Liver (tissue), 9 donors: ENCODE data around the gene OR5D13. TPM values are rescaled to one million over a fixed set of nuclear protein-coding genes. Genes with fewer than 3 reads are reported as not detected.

Source experiments
- DNase-seq: peaks from one replicate; pipeline ENCODE4 v3.0.0-alpha.2; 2017; ENCODE audit warnings: low spot score
- H3K27ac ChIP-seq, 2 donors: one replicate each; pipeline ENCODE4 v1.7.0; 2013; ENCODE audit warnings: inconsistent platforms in 2 of 2, low read length in 2 of 2, control low read depth in 1 of 2, low read depth in 1 of 2, mild to moderate bottlenecking in 1 of 2
- H3K27me3 ChIP-seq, 4 donors: one replicate each; pipeline versions ENCODE4 v1.6.1 to v1.7.0; 2013; ENCODE audit warnings: low read length in 3 of 4, inconsistent platforms in 1 of 4, mild to moderate bottlenecking in 1 of 4, moderate library complexity in 1 of 4; ENCODE audit not compliant: control insufficient read depth in 4 of 4, insufficient read depth in 4 of 4
- H3K36me3 ChIP-seq, 4 donors: one replicate each; pipeline versions ENCODE4 v1.6.1 to v1.7.0; 2013; ENCODE audit warnings: low read length in 3 of 4, mild to moderate bottlenecking in 3 of 4, low read depth in 1 of 4, moderate library complexity in 1 of 4; ENCODE audit not compliant: control insufficient read depth in 4 of 4, insufficient read depth in 3 of 4
- H3K4me1 ChIP-seq, 4 donors: one replicate each; pipeline versions ENCODE4 v1.6.1 to v1.7.0; 2013; ENCODE audit warnings: low read length in 3 of 4, mild to moderate bottlenecking in 3 of 4, moderate library complexity in 1 of 4; ENCODE audit not compliant: control insufficient read depth in 4 of 4, insufficient read depth in 4 of 4
- H3K4me3 ChIP-seq, 3 donors: one replicate each; pipeline versions ENCODE4 v1.6.1 to v1.7.0; 2013; ENCODE audit warnings: low read length in 3 of 3, control low read depth in 1 of 3, low read depth in 1 of 3, mild to moderate bottlenecking in 1 of 3
- H3K9ac ChIP-seq, 2 donors: one replicate each; pipeline ENCODE4 v1.7.0; 2013; ENCODE audit warnings: low read length in 2 of 2, mild to moderate bottlenecking in 2 of 2, moderate library complexity in 2 of 2, control low read depth in 1 of 2, low read depth in 1 of 2
- H3K9me3 ChIP-seq, 4 donors: one replicate each; pipeline versions ENCODE4 v1.6.1 to v1.7.0; 2013; ENCODE audit warnings: low read length in 3 of 4; ENCODE audit not compliant: control insufficient read depth in 4 of 4
- ATF3 ChIP-seq: IDR thresholded peaks from 2 replicates; pipeline ENCODE4 v1.6.1; 2016; ENCODE audit warnings: antibody characterized with exemption
- CTCF ChIP-seq: fragments of 150-350 bp; IDR thresholded peaks from 2 replicates; pipeline ENCODE4 v1.5.1; 2017; ENCODE audit warnings: improper control_type of control experiment, low read depth, low read length; ENCODE audit not compliant: missing input control
- FOXA1 ChIP-seq: IDR thresholded peaks from 2 replicates; pipeline ENCODE4 v1.6.1; 2016; ENCODE audit warnings: antibody characterized with exemption
- FOXA2 ChIP-seq: IDR thresholded peaks from 2 replicates; pipeline ENCODE4 v1.6.1; 2016; ENCODE audit warnings: antibody characterized with exemption
- GABPA ChIP-seq, 2 donors: IDR thresholded peaks in 1 of 2; conservative IDR thresholded peaks in 1 of 2; 2 replicates each; pipeline ENCODE4 v1.6.1; 2016; ENCODE audit warnings: antibody characterized with exemption in 2 of 2, mild to moderate bottlenecking in 1 of 2, moderate library complexity in 1 of 2
- HNF4A ChIP-seq, 2 donors: conservative IDR thresholded peaks; 2 replicates each; pipeline ENCODE4 v1.6.1; 2016; ENCODE audit warnings: antibody characterized with exemption in 2 of 2, mild to moderate bottlenecking in 2 of 2
- HNF4G ChIP-seq: IDR thresholded peaks from 2 replicates; pipeline ENCODE4 v1.6.1; 2016; ENCODE audit warnings: antibody characterized with exemption
- JUND ChIP-seq, 2 donors: IDR thresholded peaks; 2 replicates each; pipeline ENCODE4 v1.6.1; 2016; ENCODE audit warnings: antibody characterized with exemption in 2 of 2
- MAX ChIP-seq: IDR thresholded peaks from 2 replicates; pipeline ENCODE4 v1.6.1; 2016; ENCODE audit warnings: antibody characterized with exemption
- NR2F2 ChIP-seq: IDR thresholded peaks from 2 replicates; pipeline ENCODE4 v1.6.1; 2016; ENCODE audit warnings: antibody characterized with exemption
- RAD21 ChIP-seq, 2 donors: IDR thresholded peaks; 2 replicates each; pipeline ENCODE4 v1.6.1; 2016; ENCODE audit warnings: antibody characterized with exemption in 2 of 2, mild to moderate bottlenecking in 2 of 2
- REST ChIP-seq: IDR thresholded peaks from 2 replicates; pipeline ENCODE4 v1.6.1; 2016; ENCODE audit warnings: antibody characterized with exemption, mild to moderate bottlenecking
- RXRA ChIP-seq, 2 donors: IDR thresholded peaks; 2 replicates each; pipeline ENCODE4 v1.6.1; 2017 to 2018; ENCODE audit warnings: antibody characterized with exemption in 2 of 2, mild to moderate bottlenecking in 1 of 2
- SP1 ChIP-seq: IDR thresholded peaks from 2 replicates; pipeline ENCODE4 v1.6.1; 2018; ENCODE audit warnings: antibody characterized with exemption, mild to moderate bottlenecking
- TAF1 ChIP-seq: conservative IDR thresholded peaks from 2 replicates; pipeline ENCODE4 v1.6.1; 2016; ENCODE audit warnings: antibody characterized with exemption, mild to moderate bottlenecking
- YY1 ChIP-seq: IDR thresholded peaks from 2 replicates; pipeline ENCODE4 v1.6.1; 2016; ENCODE audit warnings: antibody characterized with exemption, mild to moderate bottlenecking
- WGBS: extraction: QIAGEN DNeasy Blood & Tissue Kit; methylation state at CpG from one replicate; pipeline ENCODE4 v1.1.7; 2013; 5-methylcytosine and 5-hydroxymethylcytosine counted together
- polyA plus RNA-seq, 2 donors: library from polyadenylated mRNA; stranded (reverse) in 1 of 2; unstranded in 1 of 2; fragments of 200-250 nt in 1 of 2; fragments of >200 nt in 1 of 2; fragmentation: Nextera tagmentation in 1 of 2; extraction: Ambion mirVana in 1 of 2; gene quantifications; one replicate each; pipeline versions ENCODE4 v1.2.1 to v1.2.3, GENCODE V29; 2013 to 2015
- total RNA-seq, 2 donors: library from RNA; depleted of rRNA; stranded (reverse); fragments of >200 nt; gene quantifications; one replicate each; pipeline ENCODE4 v1.2.3, GENCODE V29; 2014
- donor health status: healthy.
- donor health status: healthy.
- donor health status: healthy.
- donor health status: healthy.
- donor health status: healthy.

OR5D13 gene
- total RNA-seq (not detected), polyA plus RNA-seq (not detected)

GRCh38 chr11:55773138-55773537, at the start of gene OR5D13:
TSS of gene OR5D13 (plus strand) at chr11:55773438. CDS start at chr11:55773438, 0 bp downstream.
- Histone ChIP-seq H3K4me3 (no peak within 1 kb of the TSS), H3K27ac (no peak within 1 kb of the TSS), H3K27me3 (no peaks in the 10 kb centered on the region), H3K9me3 (peaks cover 0 to 3% (median 0%) of the 10 kb centered on the region in 4 donors), H3K36me3 (no peaks in the 10 kb centered on the region), H3K9ac (no peak within 1 kb of the TSS), H3K4me1 (no peaks in the 10 kb centered on the region)
- TF ChIP-seq NR2F2 (no peak), CTCF (no peak), MAX (no peak), GABPA (IDR thresholded peaks at IDR 0.05 in 1 of 2, conservative IDR thresholded peaks at IDR 0.05 in 1 of 2) (no peak), ATF3 (no peak), HNF4A (conservative IDR thresholded peaks at IDR 0.05) (no peak), REST (no peak), YY1 (no peak)
- DNase-seq: no peak

GRCh38 chr11:55726715-55727324, 46.4 kb upstream of the OR5D13 start:
- no peak overlapping the region for H3K27ac ChIP-seq
- DNase-seq: no peak
- no peak for TF ChIP-seq CTCF
- no peak for TF ChIP-seq NR2F2
- no peak for TF ChIP-seq GABPA (IDR thresholded peaks at IDR 0.05 in 1 of 2, conservative IDR thresholded peaks at IDR 0.05 in 1 of 2)
- TF ChIP-seq RXRA (IDR thresholded peaks at IDR 0.05): no peak
- no peak for TF ChIP-seq TAF1
- TF ChIP-seq SP1: no peak
- no peak for TF ChIP-seq FOXA1
- TF ChIP-seq HNF4G: no peak
- no peak for TF ChIP-seq HNF4A (conservative IDR thresholded peaks at IDR 0.05)
- TF ChIP-seq MAX: no peak
- no peak for TF ChIP-seq ATF3
- TF ChIP-seq FOXA2: no peak
- TF ChIP-seq REST: no peak
- no peak for TF ChIP-seq YY1
- TF ChIP-seq JUND (IDR thresholded peaks at IDR 0.05): no peak
- no peak for TF ChIP-seq RAD21 (IDR thresholded peaks at IDR 0.05)
- H3K9ac ChIP-seq: no peak overlapping the region
- no peaks in the 10 kb centered on the region for H3K36me3 ChIP-seq
- WGBS: 17% methylated on average over 5 of the region's 5 CpGs
- H3K4me1 ChIP-seq: no peaks in the 10 kb centered on the region
- no peaks in the 10 kb centered on the region for H3K9me3 ChIP-seq
- no peaks in the 10 kb centered on the region for H3K27me3 ChIP-seq
- H3K4me3 ChIP-seq: no peak overlapping the region
